Endothelial cell of umbilical vein (primary cell): ENCODE measurements around the gene PDPK1. TPM values are rescaled to one million over a fixed set of nuclear protein-coding genes. Genes with fewer than 3 reads are reported as not detected.
"Not testable (repeated sequence)": the region's sequence is repeated elsewhere in the genome, so short reads cannot be mapped to it uniquely, and the experiment has no call there.

Experiments
- BruUV-seq: library from RNA; stranded (reverse); fragments of 400-500 nt; replicated peaks from 2 replicates; lab custom pipeline; 2021; lab: Mats Ljungman, UMichigan
- CTCF ChIA-PET: fragments of 300-600, 350-600 bp; sonication (Branson Sonifier 250); formaldehyde crosslinking; loops from one replicate; lab custom pipeline; 2021; ENCODE audit warnings: antibody characterized with exemption, inconsistent platforms; lab: Charles Lee
- POLR2A ChIA-PET: fragments of 300-600, 350-600 bp; sonication (Branson Sonifier 250); formaldehyde crosslinking; loops from one replicate; lab custom pipeline; 2021; ENCODE audit warnings: antibody characterized with exemption, inconsistent platforms; lab: Charles Lee
- DNase-seq: peaks from one replicate; pipeline ENCODE4 v3.0.0-alpha.2; 2011; ENCODE audit warnings: low read depth, low spot score
- FAIRE-seq: peaks from 2 replicates; lab custom pipeline; 2011; peaks lifted over from hg19 to GRCh38; lab: Jason Lieb, UNC
- H2AFZ ChIP-seq: 2 replicates; pipeline ENCODE4 v1.6.0; 2012; ENCODE audit warnings: low read depth, low read length, control low read depth, inconsistent platforms
- H3K27ac ChIP-seq: 2 replicates; pipeline ENCODE4 v1.5.1; 2011; ENCODE audit warnings: low read depth, mild to moderate bottlenecking, control low read depth, low read length, moderate library complexity; ENCODE audit not compliant: insufficient read depth
- H3K27me3 ChIP-seq, 2 experiments: 2 replicates each; pipeline versions ENCODE4 v1.6.0 to v1.6.1; 2011; ENCODE audit warnings: low read length in 2 of 2, mixed read lengths in 1 of 2; ENCODE audit not compliant: control insufficient read depth in 2 of 2, insufficient read depth in 2 of 2
- H3K36me3 ChIP-seq, 2 experiments: 2 replicates in 1 of 2; 3 replicates in 1 of 2; pipeline ENCODE4 v1.5.1; 2011; ENCODE audit warnings: low read length in 2 of 2, mild to moderate bottlenecking in 1 of 2, moderate library complexity in 1 of 2; ENCODE audit not compliant: control insufficient read depth in 2 of 2, insufficient read depth in 2 of 2; ENCODE audit errors: extremely low read depth in 1 of 2
- H3K4me1 ChIP-seq: 3 replicates; pipeline ENCODE4 v1.5.1; 2011; ENCODE audit warnings: mild to moderate bottlenecking, low read length; ENCODE audit not compliant: control insufficient read depth, insufficient read depth; ENCODE audit errors: extremely low read depth
- H3K4me2 ChIP-seq: 2 replicates; pipeline ENCODE4 v1.6.1; 2011; ENCODE audit warnings: low read length, control low read depth, mixed read lengths; ENCODE audit not compliant: insufficient read depth
- H3K4me3 ChIP-seq, 3 experiments: fragments of 200-600 bp in 1 of 3; sonication (generic), shearing (Covaris generic) in 1 of 3; replicated peaks in 1 of 3; 2 replicates each; pipeline ENCODE4 v1.5.1; 2011 to 2016; ENCODE audit warnings: control low read depth in 3 of 3, low read length in 3 of 3, mild to moderate bottlenecking in 2 of 3, inconsistent platforms in 1 of 3, low read depth in 1 of 3, moderate library complexity in 1 of 3; ENCODE audit not compliant: insufficient read depth in 1 of 3
- H3K79me2 ChIP-seq: 2 replicates; pipeline ENCODE4 v1.6.0; 2012; ENCODE audit warnings: low read length, inconsistent platforms; ENCODE audit not compliant: control insufficient read depth, insufficient read depth
- H3K9ac ChIP-seq: replicated peaks from 2 replicates; pipeline ENCODE3; 2011; ENCODE audit warnings: low read length, control low read depth; ENCODE audit not compliant: insufficient read depth; ENCODE audit errors: extremely low read depth
- H3K9me1 ChIP-seq: replicated peaks from 3 replicates; pipeline ENCODE4 v1.6.0; 2011; ENCODE audit warnings: mild to moderate bottlenecking, low read length; ENCODE audit not compliant: control insufficient read depth, insufficient read depth; ENCODE audit errors: extremely low read depth
- H3K9me3 ChIP-seq: replicated peaks from 2 replicates; pipeline ENCODE4 v1.5.1; 2012; ENCODE audit warnings: low read length, inconsistent platforms; ENCODE audit not compliant: control insufficient read depth, insufficient read depth
- H4K20me1 ChIP-seq: replicated peaks from 2 replicates; pipeline ENCODE3; 2011; ENCODE audit warnings: mild to moderate bottlenecking, low read length; ENCODE audit not compliant: control insufficient read depth, insufficient read depth; ENCODE audit errors: extremely low read depth
- dilution Hi-C: fragments of 300-500 bp; cut with MboI; formaldehyde crosslinking; loops from one replicate; pipeline ENCODE4 v1.15.0; 2019; ENCODE audit warnings: low sequenced_read_pairs; ENCODE audit not compliant: extremely low pct_ligation_motif_present
- intact Hi-C: fragments of 100-400 bp; cut with micrococcal nuclease; formaldehyde crosslinking; loops from one replicate; pipeline ENCODE4 v1.10.0; 2022
- polyA plus RNA-seq, 4 experiments: library from polyadenylated mRNA; depleted of rRNA in 3 of 4; stranded (reverse) in 3 of 4; unstranded in 1 of 4; fragments of >200 nt; gene quantifications; 2 replicates each; pipeline versions ENCODE4 v1.2.1 to v1.2.3, GENCODE V29; 2011 to 2012; ENCODE audit warnings: missing spikeins in 1 of 4
- total RNA-seq: library from RNA; stranded (reverse); gene quantifications from 2 replicates; pipeline ENCODE4 v1.2.3, GENCODE V29; 2021

The PDPK1 gene
- total and polyA plus RNA-seq, 2 donors (not counting 3 experiments of a cell fraction or from before 2014, with no cell fraction given): 22.4 to 37.3 TPM

DNA sequence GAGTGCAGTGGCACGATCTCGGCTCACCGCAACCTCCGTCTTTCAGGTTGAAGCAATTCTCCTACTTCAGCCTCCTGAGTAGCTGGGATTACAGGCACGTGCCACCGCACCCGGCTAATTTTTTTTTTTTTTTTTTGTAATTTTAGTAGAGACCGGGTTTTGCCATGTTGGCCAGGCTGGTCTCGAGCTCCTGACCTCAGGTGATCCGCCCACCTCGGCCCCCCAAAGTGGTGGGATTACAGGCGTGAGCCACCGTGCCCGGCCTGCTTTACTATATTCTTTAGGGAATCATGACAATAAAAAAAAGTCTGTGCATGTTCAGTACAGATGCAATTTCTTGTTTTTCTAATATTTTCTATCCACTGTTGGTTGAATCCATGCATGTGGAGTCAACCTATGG is 6.0 kb downstream of the PDPK1 start:
- H3K36me3 ChIP-seq, H3K9ac ChIP-seq, H3K27ac ChIP-seq, H2AFZ ChIP-seq, H3K9me3 ChIP-seq, intact Hi-C loops, dilution Hi-C loops, H3K4me1 ChIP-seq, H3K9me1 ChIP-seq, H4K20me1 ChIP-seq, H3K27me3 ChIP-seq, POLR2A ChIA-PET, BruUV-seq, FAIRE-seq, H3K4me3 ChIP-seq, CTCF ChIA-PET, DNase-seq, H3K4me2 ChIP-seq: not testable (repeated sequence)
- H3K79me2 ChIP-seq: peaks cover 52% of the 10 kb centered on the region

DNA sequence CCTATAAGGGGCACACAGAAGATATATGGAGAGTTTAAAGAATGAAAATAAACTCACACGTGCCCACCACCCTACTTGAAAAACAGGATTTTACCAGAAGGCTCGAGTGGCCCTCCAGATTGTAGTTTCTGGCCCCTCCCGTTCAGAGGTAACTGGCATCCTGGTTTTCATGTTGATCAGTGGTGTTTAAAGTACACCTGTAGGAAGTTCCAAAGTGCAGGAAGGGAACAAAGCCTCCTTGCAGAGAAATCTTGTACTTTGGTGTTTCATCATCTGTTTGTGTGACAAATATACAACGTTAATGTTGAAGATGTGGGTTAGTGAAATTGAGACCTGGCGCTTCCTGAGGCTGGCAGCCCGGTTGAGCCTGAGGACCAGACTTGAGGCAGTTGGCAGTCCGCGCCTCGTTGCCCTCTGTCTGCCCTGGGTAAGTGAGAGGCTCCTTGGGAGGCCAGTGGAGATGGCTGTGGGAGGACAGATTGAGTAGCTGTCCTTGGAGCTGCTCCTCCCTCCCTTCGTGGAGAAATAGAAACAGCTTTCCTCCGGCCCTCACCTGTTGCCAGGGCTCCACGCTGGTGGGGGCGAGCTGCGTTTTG is 12.6 kb downstream of the PDPK1 start:
- H4K20me1 ChIP-seq, dilution Hi-C loops, intact Hi-C loops: not testable (repeated sequence)

GRCh38 chr16:2551420-2551889 is 13.6 kb downstream of the PDPK1 start:
- dilution Hi-C loops, H3K4me1 ChIP-seq, BruUV-seq, intact Hi-C loops, FAIRE-seq, H3K4me3 ChIP-seq, H3K79me2 ChIP-seq, H2AFZ ChIP-seq, H3K9me1 ChIP-seq, H3K27ac ChIP-seq, H3K4me2 ChIP-seq, DNase-seq, POLR2A ChIA-PET, H3K9me3 ChIP-seq, H3K27me3 ChIP-seq, H4K20me1 ChIP-seq, H3K9ac ChIP-seq, CTCF ChIA-PET, H3K36me3 ChIP-seq: not testable (repeated sequence)

More for the DNA sequence above, 12.6 kb downstream of the PDPK1 start:
- H3K4me3 ChIP-seq, DNase-seq, H3K9me3 ChIP-seq, H3K27ac ChIP-seq, H3K27me3 ChIP-seq, BruUV-seq, H3K9me1 ChIP-seq, H2AFZ ChIP-seq, POLR2A ChIA-PET, H3K36me3 ChIP-seq, CTCF ChIA-PET, H3K9ac ChIP-seq, H3K4me1 ChIP-seq, H3K4me2 ChIP-seq: not testable (repeated sequence)
- FAIRE-seq: peak; percentile 67
- H3K79me2 ChIP-seq: peaks cover 13% of the 10 kb centered on the region

GRCh38 chr16:2554709-2555425 is 17.0 kb downstream of the PDPK1 start:
- H4K20me1 ChIP-seq, dilution Hi-C loops, H3K36me3 ChIP-seq, H3K9me3 ChIP-seq, H3K4me1 ChIP-seq, H3K27me3 ChIP-seq, H3K9me1 ChIP-seq, H3K4me3 ChIP-seq, DNase-seq, CTCF ChIA-PET, H3K79me2 ChIP-seq, intact Hi-C loops, H3K27ac ChIP-seq, H3K4me2 ChIP-seq, H2AFZ ChIP-seq, POLR2A ChIA-PET, H3K9ac ChIP-seq, BruUV-seq: not testable (repeated sequence)
- FAIRE-seq: peak; percentile 77
